ENCODE data around the gene PSMC3.

Gene PSMC3

GRCh38 chr11:47426062-47426956, at the start of gene PSMC3:
TSS of gene PSMC3 (minus strand) at chr11:47426439. CDS start at chr11:47426279, 160 bp downstream.
- DNase-seq (ENCODE audit: low spot score) = peak; percentile 97

GRCh38 chr11:47470671-47471070, 44.4 kb upstream of the PSMC3 start:
- no peak for DNase-seq (ENCODE audit: low spot score)

GRCh38 chr11:47469361-47470179, 43.3 kb upstream of the PSMC3 start:
- no peak for DNase-seq (ENCODE audit: low spot score)

- DNase-seq (ENCODE audit: low spot score) = no peak
These were observed 42.5 kb upstream of the PSMC3 start for GRCh38 chr11:47468598-47469214.

- DNase-seq (ENCODE audit: low spot score) = no peak
These were observed 41.1 kb upstream of the PSMC3 start for GRCh38 chr11:47467357-47467756.

- no peak for DNase-seq (ENCODE audit: low spot score)
These were observed 40.5 kb upstream of the PSMC3 start for GRCh38 chr11:47466701-47467250.

GRCh38 chr11:47466201-47466600, 40.0 kb upstream of the PSMC3 start:
- DNase-seq (ENCODE audit: low spot score) = no peak

- DNase-seq (ENCODE audit: low spot score) = no peak
These were observed 38.2 kb upstream of the PSMC3 start for GRCh38 chr11:47464483-47464882.

- DNase-seq (ENCODE audit: low spot score) = no peak
These were observed 35.6 kb upstream of the PSMC3 start for GRCh38 chr11:47461876-47462275.

- peak; percentile 42 for DNase-seq (ENCODE audit: low spot score)
These were observed 34.5 kb upstream of the PSMC3 start for GRCh38 chr11:47460571-47461235.

- DNase-seq (ENCODE audit: low spot score) = peak; percentile 81
These were observed 28.0 kb upstream of the PSMC3 start for GRCh38 chr11:47454258-47454671.

GRCh38 chr11:47453365-47453764, 27.1 kb upstream of the PSMC3 start:
- DNase-seq (ENCODE audit: low spot score) = no peak

GRCh38 chr11:47451990-47452389, 25.8 kb upstream of the PSMC3 start:
- no peak for DNase-seq (ENCODE audit: low spot score)

GRCh38 chr11:47451436-47451835, 25.2 kb upstream of the PSMC3 start:
- no peak for DNase-seq (ENCODE audit: low spot score)

GRCh38 chr11:47449541-47449940, 23.3 kb upstream of the PSMC3 start:
- no peak for DNase-seq (ENCODE audit: low spot score)

- no peak for DNase-seq (ENCODE audit: low spot score)
These were observed 22.6 kb upstream of the PSMC3 start, which contains the start of gene RAPSN for GRCh38 chr11:47448566-47449427. TSS of gene RAPSN (minus strand) at chr11:47449136. CDS start at chr11:47448964, 172 bp downstream.

GRCh38 chr11:47447906-47448305, 21.7 kb upstream of the PSMC3 start:
- no peak for DNase-seq (ENCODE audit: low spot score)

- no peak for DNase-seq (ENCODE audit: low spot score)
These were observed 20.6 kb upstream of the PSMC3 start for GRCh38 chr11:47446833-47447232.

- no peak for DNase-seq (ENCODE audit: low spot score)
These were observed 19.6 kb upstream of the PSMC3 start for GRCh38 chr11:47445840-47446239.

GRCh38 chr11:47443817-47444216, 17.6 kb upstream of the PSMC3 start:
- DNase-seq (ENCODE audit: low spot score) = no peak
